Thyroid gland (tissue), 4 donors: ENCODE results near the gene ABCB7.

Experiments used
- CTCF ChIP-seq, 6 experiments: fragments of 200-600 bp in 3 of 6; fragments of 450-650 bp in 3 of 6; sonication (generic) in 3 of 6; IDR thresholded peaks; one replicate each; pipeline ENCODE4 v1.5.1; 2016 to 2019; ENCODE audit warnings: antibody characterized with exemption in 6 of 6, mild to moderate bottlenecking in 2 of 6, inconsistent platforms in 1 of 6, moderate library complexity in 1 of 6
- POLR2A ChIP-seq, 2 donors: fragments of 450-650 bp; IDR thresholded peaks; one replicate each; pipeline ENCODE4 v1.6.1; 2017; ENCODE audit warnings: antibody characterized with exemption in 2 of 2, mild to moderate bottlenecking in 2 of 2, moderate library complexity in 1 of 2

GRCh38 chrX:75132672-75133071 is 23.4 kb downstream of the ABCB7 start:
- no peak for TF ChIP-seq CTCF (IDR thresholded peaks at IDR 0.05)
- no peak for TF ChIP-seq POLR2A (IDR thresholded peaks at IDR 0.05)
